Measurements from ENCODE around the gene RSBN1L. TPM values are rescaled to one million over a fixed set of nuclear protein-coding genes. Genes with fewer than 3 reads are reported as not detected.
"Not testable (repeated sequence)": the region's sequence is repeated elsewhere in the genome, so short reads cannot be mapped to it uniquely, and the experiment has no call there.

The RSBN1L gene
- total RNA-seq, 2 experiments from 2014 or later: 18.5 to 21.1 TPM

- H3K36me3 Mint-ChIP-seq: peaks cover 13% of the 10 kb centered on the region
- H3K4me1 Mint-ChIP-seq (ENCODE audit: low read depth): peaks cover 34% of the 10 kb centered on the region
- H3K9me3 Mint-ChIP-seq: no peaks in the 10 kb centered on the region
- H3K4me3 Mint-ChIP-seq: no peak overlapping the region
- no peak for DNase-seq
- no peak overlapping the region for H3K27ac Mint-ChIP-seq
- POLR2A ChIA-PET: interaction anchor here (0.7 to 1.3 kb wide), 4 partner anchors 9 to 442 kb away, joined by 3 to 4 read pairs (median 3); partner anchors contain the start of gene RSBN1L
- intact Hi-C loops (cut with micrococcal nuclease): no loop called here
- H3K27me3 Mint-ChIP-seq: no peaks in the 10 kb centered on the region
- CTCF ChIA-PET: interaction anchor here (1.1 to 1.4 kb wide), 2 partner anchors 10 to 12 kb away, joined by 4 to 5 read pairs; partner anchors contain the start of gene RSBN1L
Observed at GRCh38 chr7:77707504-77707992, 11.3 kb downstream of the RSBN1L start.

GRCh38 chr7:77710067-77710466 is 13.8 kb downstream of the RSBN1L start:
- peaks cover 17% of the 10 kb centered on the region for H3K36me3 Mint-ChIP-seq

GRCh38 chr7:77710861-77711260 is 14.6 kb downstream of the RSBN1L start:
- Mint-ChIP-seq H3K4me1 (ENCODE audit: low read depth) (peaks cover 46% of the 10 kb centered on the region), H3K27me3 (no peaks in the 10 kb centered on the region), H3K4me3 (no peak overlapping the region), H3K27ac (no peak overlapping the region), H3K9me3 (no peaks in the 10 kb centered on the region), H3K36me3 (peaks cover 19% of the 10 kb centered on the region)
- intact Hi-C loops (cut with micrococcal nuclease): no loop called here
- DNase-seq: no peak
- CTCF ChIA-PET: interaction anchor here (1.2 kb wide), 1 partner anchor 48 kb away, joined by 3 read pairs; no protein-coding TSS in a partner anchor
- POLR2A ChIA-PET: interaction anchor here (0.6 kb wide), 1 partner anchor 154 kb away, joined by 3 read pairs; no protein-coding TSS in a partner anchor

More at GRCh38 chr7:77710067-77710466, 13.8 kb downstream of the RSBN1L start:
- no peak overlapping the region for H3K27ac Mint-ChIP-seq
- no peaks in the 10 kb centered on the region for H3K9me3 Mint-ChIP-seq
- H3K4me1 Mint-ChIP-seq (ENCODE audit: low read depth): peaks cover 40% of the 10 kb centered on the region
- no peaks in the 10 kb centered on the region for H3K27me3 Mint-ChIP-seq
- DNase-seq: no peak
- CTCF ChIA-PET: interaction anchor here (0.6 to 1.2 kb wide), 2 partner anchors 49 to 76 kb away, joined by 3 read pairs; no protein-coding TSS in a partner anchor
- H3K4me3 Mint-ChIP-seq: no peak overlapping the region
- POLR2A ChIA-PET: no interaction called here
- intact Hi-C loops (cut with micrococcal nuclease): no loop called here

- no peaks in the 10 kb centered on the region for H3K9me3 Mint-ChIP-seq
- CTCF ChIA-PET: no interaction called here
- peaks cover 51% of the 10 kb centered on the region for H3K4me1 Mint-ChIP-seq (ENCODE audit: low read depth)
- H3K27me3 Mint-ChIP-seq: no peaks in the 10 kb centered on the region
- H3K27ac Mint-ChIP-seq: no peak overlapping the region
- intact Hi-C loops (cut with micrococcal nuclease): no loop called here
- H3K36me3 Mint-ChIP-seq: peaks cover 15% of the 10 kb centered on the region
- H3K4me3 Mint-ChIP-seq: no peak overlapping the region
- DNase-seq: no peak
- POLR2A ChIA-PET: no interaction called here
Observed at GRCh38 chr7:77714195-77714594, 17.9 kb downstream of the RSBN1L start.

GRCh38 chr7:77714931-77715330 is 18.7 kb downstream of the RSBN1L start:
- peaks cover 47% of the 10 kb centered on the region for H3K4me1 Mint-ChIP-seq (ENCODE audit: low read depth)
- H3K27ac Mint-ChIP-seq; H3K9me3 Mint-ChIP-seq; H3K27me3 Mint-ChIP-seq; H3K4me3 Mint-ChIP-seq; intact Hi-C loops (cut with micrococcal nuclease): not testable (repeated sequence)
- POLR2A ChIA-PET: interaction anchor here (0.6 kb wide), 1 partner anchor 18 kb away, joined by 3 read pairs; the partner anchor contains the start of gene RSBN1L
- peaks cover 15% of the 10 kb centered on the region for H3K36me3 Mint-ChIP-seq
- CTCF ChIA-PET: interaction anchor here (1.0 kb wide), 1 partner anchor 19 kb away, joined by 3 read pairs; no protein-coding TSS in a partner anchor
- peak; percentile 23 for DNase-seq

- Mint-ChIP-seq H3K36me3 (peaks cover 9% of the 10 kb centered on the region), H3K27me3 (no peaks in the 10 kb centered on the region), H3K27ac (no peak overlapping the region), H3K4me1 (ENCODE audit: low read depth) (peaks cover 41% of the 10 kb centered on the region), H3K4me3 (no peak overlapping the region), H3K9me3 (no peaks in the 10 kb centered on the region)
- intact Hi-C loops (cut with micrococcal nuclease): no loop called here
- ChIA-PET CTCF (interaction anchor here (1.4 kb wide), 1 partner anchor 43 kb away, joined by 4 read pairs; no protein-coding TSS in a partner anchor), POLR2A (interaction anchor here (1.2 kb wide), 1 partner anchor 9 kb away, joined by 3 read pairs; no protein-coding TSS in a partner anchor)
- DNase-seq: no peak
Observed at GRCh38 chr7:77716804-77717203, 20.5 kb downstream of the RSBN1L start.

- intact Hi-C loops (cut with micrococcal nuclease); H3K9me3 Mint-ChIP-seq; H3K27ac Mint-ChIP-seq; H3K36me3 Mint-ChIP-seq; H3K4me3 Mint-ChIP-seq; H3K27me3 Mint-ChIP-seq; DNase-seq; POLR2A ChIA-PET: not testable (repeated sequence)
- H3K4me1 Mint-ChIP-seq (ENCODE audit: low read depth): peaks cover 39% of the 10 kb centered on the region
- CTCF ChIA-PET: interaction anchor here (1.4 kb wide), 1 partner anchor 42 kb away, joined by 4 read pairs; no protein-coding TSS in a partner anchor
Observed at GRCh38 chr7:77717566-77717965, 21.3 kb downstream of the RSBN1L start.

- H3K27ac Mint-ChIP-seq: no peak overlapping the region
- H3K9me3 Mint-ChIP-seq: no peaks in the 10 kb centered on the region
- intact Hi-C loops (cut with micrococcal nuclease): no loop called here
- H3K36me3 Mint-ChIP-seq: no peaks in the 10 kb centered on the region
- H3K4me3 Mint-ChIP-seq: no peak overlapping the region
- ChIA-PET POLR2A (no interaction called here), CTCF (interaction anchor here (1.0 kb wide), 1 partner anchor 76 kb away, joined by 3 read pairs; no protein-coding TSS in a partner anchor)
- H3K4me1 Mint-ChIP-seq (ENCODE audit: low read depth): peaks cover 44% of the 10 kb centered on the region
- DNase-seq: no peak
- no peaks in the 10 kb centered on the region for H3K27me3 Mint-ChIP-seq
Observed at GRCh38 chr7:77727527-77727926, 31.3 kb downstream of the RSBN1L start.

- intact Hi-C loops (cut with micrococcal nuclease): no loop called here
- Mint-ChIP-seq H3K27me3 (no peaks in the 10 kb centered on the region), H3K4me1 (ENCODE audit: low read depth) (peaks cover 48% of the 10 kb centered on the region), H3K27ac (no peak overlapping the region), H3K36me3 (no peaks in the 10 kb centered on the region), H3K9me3 (no peaks in the 10 kb centered on the region), H3K4me3 (no peak overlapping the region)
- ChIA-PET CTCF (interaction anchor here (1.0 kb wide), 1 partner anchor 77 kb away, joined by 3 read pairs; no protein-coding TSS in a partner anchor), POLR2A (no interaction called here)
- no peak for DNase-seq
Observed at GRCh38 chr7:77727936-77728701, 31.9 kb downstream of the RSBN1L start.

- Mint-ChIP-seq H3K4me1 (ENCODE audit: low read depth) (peaks cover 52% of the 10 kb centered on the region), H3K27ac (no peak overlapping the region), H3K36me3 (no peaks in the 10 kb centered on the region), H3K27me3 (no peaks in the 10 kb centered on the region), H3K9me3 (no peaks in the 10 kb centered on the region), H3K4me3 (no peak overlapping the region)
- no peak for DNase-seq
- intact Hi-C loops (cut with micrococcal nuclease): loop anchor here (5.0 kb wide), 1 partner anchor 32 kb away; the partner anchor contains the start of gene RSBN1L
- ChIA-PET CTCF (interaction anchor here (1.5 kb wide), 1 partner anchor 78 kb away, joined by 3 read pairs; no protein-coding TSS in a partner anchor), POLR2A (interaction anchor here (0.6 kb wide), 1 partner anchor 26 kb away, joined by 3 read pairs; no protein-coding TSS in a partner anchor)
Observed at GRCh38 chr7:77729574-77730348, 33.5 kb downstream of the RSBN1L start.

GRCh38 chr7:77731716-77732115 is 35.5 kb downstream of the RSBN1L start:
- Mint-ChIP-seq H3K27ac (no peak overlapping the region), H3K4me1 (ENCODE audit: low read depth) (peaks cover 57% of the 10 kb centered on the region), H3K27me3 (no peaks in the 10 kb centered on the region)

More at GRCh38 chr7:77731716-77732115, 35.5 kb downstream of the RSBN1L start:
- ChIA-PET CTCF (interaction anchor here (1.0 kb wide), 1 partner anchor 28 kb away, joined by 3 read pairs; no protein-coding TSS in a partner anchor), POLR2A (no interaction called here)
- no peaks in the 10 kb centered on the region for H3K36me3 Mint-ChIP-seq
- no peak for DNase-seq
- no peaks in the 10 kb centered on the region for H3K9me3 Mint-ChIP-seq
- no peak overlapping the region for H3K4me3 Mint-ChIP-seq
- intact Hi-C loops (cut with micrococcal nuclease): loop anchor here (5.0 kb wide), 1 partner anchor 34 kb away; the partner anchor contains the start of gene RSBN1L
